Endothelial cell of umbilical vein (primary cell): ENCODE results near the gene ZFYVE16. TPM values are rescaled to one million over a fixed set of nuclear protein-coding genes. Genes with fewer than 3 reads are reported as not detected.

ENCODE experiments used
- BruUV-seq: library from RNA; stranded (reverse); fragments of 400-500 nt; replicated peaks from 2 replicates; lab custom pipeline; 2021; lab: Mats Ljungman, UMichigan
- CTCF ChIA-PET: fragments of 300-600, 350-600 bp; sonication (Branson Sonifier 250); formaldehyde crosslinking; loops from one replicate; lab custom pipeline; 2021; ENCODE audit warnings: antibody characterized with exemption, inconsistent platforms; lab: Charles Lee
- POLR2A ChIA-PET: fragments of 300-600, 350-600 bp; sonication (Branson Sonifier 250); formaldehyde crosslinking; loops from one replicate; lab custom pipeline; 2021; ENCODE audit warnings: antibody characterized with exemption, inconsistent platforms; lab: Charles Lee
- DNase-seq: peaks from one replicate; pipeline ENCODE4 v3.0.0-alpha.2; 2011; ENCODE audit warnings: low read depth, low spot score
- FAIRE-seq: peaks from 2 replicates; lab custom pipeline; 2011; peaks lifted over from hg19 to GRCh38; lab: Jason Lieb, UNC
- H2AFZ ChIP-seq: 2 replicates; pipeline ENCODE4 v1.6.0; 2012; ENCODE audit warnings: low read depth, low read length, control low read depth, inconsistent platforms
- H3K27ac ChIP-seq: 2 replicates; pipeline ENCODE4 v1.5.1; 2011; ENCODE audit warnings: low read depth, mild to moderate bottlenecking, control low read depth, low read length, moderate library complexity; ENCODE audit not compliant: insufficient read depth
- H3K27me3 ChIP-seq, 2 experiments: 2 replicates each; pipeline versions ENCODE4 v1.6.0 to v1.6.1; 2011; ENCODE audit warnings: low read length in 2 of 2, mixed read lengths in 1 of 2; ENCODE audit not compliant: control insufficient read depth in 2 of 2, insufficient read depth in 2 of 2
- H3K36me3 ChIP-seq, 2 experiments: 2 replicates in 1 of 2; 3 replicates in 1 of 2; pipeline ENCODE4 v1.5.1; 2011; ENCODE audit warnings: low read length in 2 of 2, mild to moderate bottlenecking in 1 of 2, moderate library complexity in 1 of 2; ENCODE audit not compliant: control insufficient read depth in 2 of 2, insufficient read depth in 2 of 2; ENCODE audit errors: extremely low read depth in 1 of 2
- H3K4me1 ChIP-seq: 3 replicates; pipeline ENCODE4 v1.5.1; 2011; ENCODE audit warnings: mild to moderate bottlenecking, low read length; ENCODE audit not compliant: control insufficient read depth, insufficient read depth; ENCODE audit errors: extremely low read depth
- H3K4me2 ChIP-seq: 2 replicates; pipeline ENCODE4 v1.6.1; 2011; ENCODE audit warnings: low read length, control low read depth, mixed read lengths; ENCODE audit not compliant: insufficient read depth
- H3K4me3 ChIP-seq, 3 experiments: fragments of 200-600 bp in 1 of 3; sonication (generic), shearing (Covaris generic) in 1 of 3; replicated peaks in 1 of 3; 2 replicates each; pipeline ENCODE4 v1.5.1; 2011 to 2016; ENCODE audit warnings: control low read depth in 3 of 3, low read length in 3 of 3, mild to moderate bottlenecking in 2 of 3, inconsistent platforms in 1 of 3, low read depth in 1 of 3, moderate library complexity in 1 of 3; ENCODE audit not compliant: insufficient read depth in 1 of 3
- H3K79me2 ChIP-seq: 2 replicates; pipeline ENCODE4 v1.6.0; 2012; ENCODE audit warnings: low read length, inconsistent platforms; ENCODE audit not compliant: control insufficient read depth, insufficient read depth
- H3K9ac ChIP-seq: replicated peaks from 2 replicates; pipeline ENCODE3; 2011; ENCODE audit warnings: low read length, control low read depth; ENCODE audit not compliant: insufficient read depth; ENCODE audit errors: extremely low read depth
- H3K9me1 ChIP-seq: replicated peaks from 3 replicates; pipeline ENCODE4 v1.6.0; 2011; ENCODE audit warnings: mild to moderate bottlenecking, low read length; ENCODE audit not compliant: control insufficient read depth, insufficient read depth; ENCODE audit errors: extremely low read depth
- H3K9me3 ChIP-seq: replicated peaks from 2 replicates; pipeline ENCODE4 v1.5.1; 2012; ENCODE audit warnings: low read length, inconsistent platforms; ENCODE audit not compliant: control insufficient read depth, insufficient read depth
- H4K20me1 ChIP-seq: replicated peaks from 2 replicates; pipeline ENCODE3; 2011; ENCODE audit warnings: mild to moderate bottlenecking, low read length; ENCODE audit not compliant: control insufficient read depth, insufficient read depth; ENCODE audit errors: extremely low read depth
- CTCF ChIP-seq, 2 donors: IDR thresholded peaks; 1 replicate in 1 of 2; 2 replicates in 1 of 2; pipeline ENCODE4 v1.5.1; 2011; ENCODE audit warnings: low read length in 2 of 2, mild to moderate bottlenecking in 2 of 2, moderate library complexity in 2 of 2, control low read depth in 1 of 2, inconsistent platforms in 1 of 2, low read depth in 1 of 2; ENCODE audit not compliant: insufficient read depth in 1 of 2; ENCODE audit errors: extremely low read depth in 1 of 2
- EZH2 ChIP-seq: IDR thresholded peaks from 2 replicates; pipeline ENCODE4 v1.6.1; 2012; ENCODE audit warnings: borderline replicate concordance, low read depth, mild to moderate bottlenecking, moderate library complexity, low read length, inconsistent platforms; ENCODE audit not compliant: severe bottlenecking
- FOS ChIP-seq: IDR thresholded peaks from 2 replicates; pipeline ENCODE4 v1.6.1; 2011; ENCODE audit warnings: mild to moderate bottlenecking, low read length, moderate library complexity, borderline replicate concordance; ENCODE audit not compliant: insufficient read depth
- GATA2 ChIP-seq: IDR thresholded peaks from 2 replicates; pipeline ENCODE4 v1.7.0; 2011; ENCODE audit warnings: low read depth, mild to moderate bottlenecking, moderate library complexity, mixed read lengths, low read length; ENCODE audit not compliant: insufficient read length, insufficient read depth
- JUN ChIP-seq: IDR thresholded peaks from 2 replicates; pipeline ENCODE4 v1.6.1; 2011; ENCODE audit warnings: borderline replicate concordance, low read depth; ENCODE audit not compliant: insufficient read length, insufficient read depth
- MAX ChIP-seq: IDR thresholded peaks from 2 replicates; pipeline ENCODE4 v1.6.1; 2011; ENCODE audit not compliant: insufficient read depth, insufficient read length
- MYC ChIP-seq: IDR thresholded peaks from one replicate; pipeline ENCODE4 v1.6.1; 2011; ENCODE audit warnings: mild to moderate bottlenecking, low read depth, low read length
- POLR2A ChIP-seq: IDR thresholded peaks from 2 replicates; pipeline ENCODE4 v1.6.1; 2012; ENCODE audit warnings: low read depth, mild to moderate bottlenecking, control low read depth, low read length
- POLR2AphosphoS5 ChIP-seq: IDR thresholded peaks from 2 replicates; pipeline ENCODE4 v1.6.1; 2012; ENCODE audit warnings: low read depth, mild to moderate bottlenecking, control low read depth, low read length, moderate library complexity; ENCODE audit not compliant: insufficient read depth
- dilution Hi-C: fragments of 300-500 bp; cut with MboI; formaldehyde crosslinking; loops from one replicate; pipeline ENCODE4 v1.15.0; 2019; ENCODE audit warnings: low sequenced_read_pairs; ENCODE audit not compliant: extremely low pct_ligation_motif_present
- intact Hi-C: fragments of 100-400 bp; cut with micrococcal nuclease; formaldehyde crosslinking; loops from one replicate; pipeline ENCODE4 v1.10.0; 2022
- polyA plus RNA-seq, 4 experiments: library from polyadenylated mRNA; depleted of rRNA in 3 of 4; stranded (reverse) in 3 of 4; unstranded in 1 of 4; fragments of >200 nt; gene quantifications; 2 replicates each; pipeline versions ENCODE4 v1.2.1 to v1.2.3, GENCODE V29; 2011 to 2012; ENCODE audit warnings: missing spikeins in 1 of 4
- total RNA-seq: library from RNA; stranded (reverse); gene quantifications from 2 replicates; pipeline ENCODE4 v1.2.3, GENCODE V29; 2021

The ZFYVE16 gene
- total and polyA plus RNA-seq, 2 donors (not counting 3 experiments of a cell fraction or from before 2014, with no cell fraction given) = 5.1 to 43.1 TPM

GRCh38 chr5:80502800-80503199 is 94.9 kb downstream of the ZFYVE16 start:
- intact Hi-C loops (no loop called here), dilution Hi-C loops (no loop called here)
- H3K4me2 ChIP-seq = no peak overlapping the region
- no peak overlapping the region for H3K4me3 ChIP-seq
- CTCF ChIA-PET = interaction anchor here (0.7 kb wide), 1 partner anchor 158 kb away, joined by 3 read pairs; no protein-coding TSS in a partner anchor
- no peaks in the 10 kb centered on the region for H3K4me1 ChIP-seq
- no peak overlapping the region for H3K27ac ChIP-seq
- H4K20me1 ChIP-seq = no peaks in the 10 kb centered on the region
- DNase-seq (no peak), FAIRE-seq (no peak)
- POLR2A ChIA-PET = no interaction called here
- TF ChIP-seq FOS = no peak
- TF ChIP-seq MAX = no peak
- no peak for TF ChIP-seq JUN
- no peak for TF ChIP-seq POLR2A
- no peak for TF ChIP-seq CTCF (IDR thresholded peaks at IDR 0.05; ENCODE audit: extremely low read depth in 1 of 2, insufficient read depth in 1 of 2, low read depth in 1 of 2, low read length in 2 of 2)
- TF ChIP-seq POLR2AphosphoS5 = no peak
- no peak for TF ChIP-seq MYC
- no peak for TF ChIP-seq GATA2
- no peak for TF ChIP-seq EZH2
- no peaks in the 10 kb centered on the region for H3K79me2 ChIP-seq
- H3K9ac ChIP-seq = no peak overlapping the region
- BruUV-seq = no TSS peak
- H3K27me3 ChIP-seq = no peaks in the 10 kb centered on the region
- no peaks in the 10 kb centered on the region for H3K9me1 ChIP-seq
- no peaks in the 10 kb centered on the region for H3K36me3 ChIP-seq
- no peak overlapping the region for H2AFZ ChIP-seq
- H3K9me3 ChIP-seq = no peaks in the 10 kb centered on the region
